Keratinocyte (primary cell): Measurements from ENCODE around the gene ACBD3.

Experiments
- EZH2 ChIP-seq: IDR thresholded peaks from one replicate; pipeline ENCODE4 v1.6.1; 2012; ENCODE audit warnings: inconsistent platforms, mild to moderate bottlenecking, low read length, moderate library complexity
- TF ChIP-seq, protein P1 (sequence below), 3 experiments: IDR thresholded peaks in 1 of 3; conservative IDR thresholded peaks in 1 of 3; optimal IDR thresholded peaks in 1 of 3; 2 replicates in 2 of 3; 3 replicates in 1 of 3; pipeline versions ENCODE3 to v1.5.1; 2011; ENCODE audit warnings: low read length in 3 of 3, mild to moderate bottlenecking in 3 of 3, moderate library complexity in 2 of 3, control low read depth in 1 of 3, inconsistent platforms in 1 of 3; ENCODE audit not compliant: insufficient read depth in 2 of 3; ENCODE audit errors: extremely low read depth in 1 of 3

GRCh38 chr1:226215239-226215638 is 28.7 kb upstream of the ACBD3 start:
- TF ChIP-seq, protein P1, sequence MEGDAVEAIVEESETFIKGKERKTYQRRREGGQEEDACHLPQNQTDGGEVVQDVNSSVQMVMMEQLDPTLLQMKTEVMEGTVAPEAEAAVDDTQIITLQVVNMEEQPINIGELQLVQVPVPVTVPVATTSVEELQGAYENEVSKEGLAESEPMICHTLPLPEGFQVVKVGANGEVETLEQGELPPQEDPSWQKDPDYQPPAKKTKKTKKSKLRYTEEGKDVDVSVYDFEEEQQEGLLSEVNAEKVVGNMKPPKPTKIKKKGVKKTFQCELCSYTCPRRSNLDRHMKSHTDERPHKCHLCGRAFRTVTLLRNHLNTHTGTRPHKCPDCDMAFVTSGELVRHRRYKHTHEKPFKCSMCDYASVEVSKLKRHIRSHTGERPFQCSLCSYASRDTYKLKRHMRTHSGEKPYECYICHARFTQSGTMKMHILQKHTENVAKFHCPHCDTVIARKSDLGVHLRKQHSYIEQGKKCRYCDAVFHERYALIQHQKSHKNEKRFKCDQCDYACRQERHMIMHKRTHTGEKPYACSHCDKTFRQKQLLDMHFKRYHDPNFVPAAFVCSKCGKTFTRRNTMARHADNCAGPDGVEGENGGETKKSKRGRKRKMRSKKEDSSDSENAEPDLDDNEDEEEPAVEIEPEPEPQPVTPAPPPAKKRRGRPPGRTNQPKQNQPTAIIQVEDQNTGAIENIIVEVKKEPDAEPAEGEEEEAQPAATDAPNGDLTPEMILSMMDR (optimal IDR thresholded peaks at IDR 0.05 in 1 of 3, IDR thresholded peaks at IDR 0.05 in 1 of 3, conservative IDR thresholded peaks at IDR 0.05 in 1 of 3; ENCODE audit: extremely low read depth in 1 of 3, insufficient read depth in 2 of 3, low read length in 3 of 3) = no peak
- no peak for TF ChIP-seq EZH2
